H1 (cell line): ENCODE measurements around the gene ADGRB3. TPM values are rescaled to one million over a fixed set of nuclear protein-coding genes. Genes with fewer than 3 reads are reported as not detected.

Experiments
- BRCA1 ChIP-seq: IDR thresholded peaks from 2 replicates; pipeline ENCODE4 v1.6.1; 2012; ENCODE audit warnings: low read depth, low read length, improper control_type of control experiment
- RNF2 ChIP-seq: fragments of 200-900, 300-1000 bp; sonication (generic); IDR thresholded peaks from 2 replicates; pipeline ENCODE4 v1.7.1; 2016; ENCODE audit warnings: borderline replicate concordance, low read depth, mild to moderate bottlenecking, antibody characterized with exemption, low read length; ENCODE audit not compliant: poor library complexity, severe bottlenecking; ENCODE audit errors: missing control alignments
- polyA plus RNA-seq, 7 experiments: library from polyadenylated mRNA; depleted of rRNA in 3 of 7; stranded (reverse) in 5 of 7; unstranded in 2 of 7; fragments of >200 nt in 5 of 7; fragments of 200-250 nt in 2 of 7; gene quantifications; 1 replicate in 5 of 7; 2 replicates in 1 of 7; 4 replicates in 1 of 7; pipeline versions ENCODE4 v1.2.1 to v1.2.3, GENCODE V29; 2011 to 2013; ENCODE audit warnings: missing spikeins in 2 of 7, mixed read lengths in 2 of 7
- total RNA-seq: library from RNA; stranded (reverse); fragmentation: NEBNext Ultra II Directional; extraction: Animal tissue kit (Norgen Biotek cat#: 25700); gene quantifications from 2 replicates; pipeline ENCODE4 v1.2.1, GENCODE V29; 2021

The ADGRB3 gene
- total and polyA plus RNA-seq, 2 of the 8 experiments (the other 6 are each of a cell fraction or from before 2014, with no cell fraction given) = 0.35 to 1.2 TPM

GRCh38 chr6:68633972-68634725 is 933 bp upstream of the ADGRB3 start (continued):
- no peak for TF ChIP-seq RNF2
- TF ChIP-seq BRCA1 = no peak
